ENCODE data around the gene GARIN5A.

GRCh38 chr19:50420127-50420526, 56.5 kb downstream of the GARIN5A start:
- TF ChIP-seq CTCF (IDR thresholded peaks at IDR 0.05): no peak
- TF ChIP-seq POLR2AphosphoS5 (IDR thresholded peaks at IDR 0.05): no peak
- TF ChIP-seq EP300 (IDR thresholded peaks at IDR 0.05; ENCODE audit: low read depth): no peak
